GM13976 (cell line): ENCODE results near the gene GRIN3B.
A peak's percentile ranks its signal among the peaks of the same experiment; 100 is the strongest.
"Not testable (repeated sequence)": the region's sequence is repeated elsewhere in the genome, so short reads cannot be mapped to it uniquely, and the experiment has no call there.

Source experiments
- DNase-seq: peaks from one replicate; pipeline ENCODE4 v3.0.0; 2012; ENCODE audit warnings: low spot score
- CTCF ChIP-seq: IDR thresholded peaks from 2 replicates; pipeline ENCODE4 v1.5.1; 2012; ENCODE audit warnings: borderline replicate concordance, mild to moderate bottlenecking; ENCODE audit not compliant: insufficient read depth; ENCODE audit errors: extremely low read depth, missing control alignments, control extremely low read depth
- in situ Hi-C: fragments of 300-500 bp; cut with MboI; formaldehyde crosslinking; loops from one replicate; pipeline ENCODE4 v1.12.0; 2022; ENCODE audit warnings: low sequenced_read_pairs, mixed read lengths, inconsistent platforms; ENCODE audit not compliant: unreplicated experiment

Gene GRIN3B

GRCh38 chr19:1018393-1018792, 18.2 kb downstream of the GRIN3B start:
- TF ChIP-seq CTCF: no peak
- DNase-seq: no peak
- in situ Hi-C loops: no loop called here

- no peak for DNase-seq
- no peak for TF ChIP-seq CTCF
- in situ Hi-C loops: no loop called here
These were observed 18.9 kb downstream of the GRIN3B start for GRCh38 chr19:1018932-1019615.

- no peak for TF ChIP-seq CTCF
- in situ Hi-C loops: no loop called here
- no peak for DNase-seq
These were observed 19.4 kb downstream of the GRIN3B start for GRCh38 chr19:1019616-1019961.

- DNase-seq: no peak
- in situ Hi-C loops: no loop called here
- TF ChIP-seq CTCF: no peak
These were observed 20.0 kb downstream of the GRIN3B start for GRCh38 chr19:1019980-1020867.

GRCh38 chr19:1020868-1021425, 20.7 kb downstream of the GRIN3B start, which contains the start of gene TMEM259:
Gene TMEM259 (minus strand): TSS chr19:1021123. CDS start chr19:1020996, 127 bp downstream.
- TF ChIP-seq CTCF: no peak
- peak; percentile 98 for DNase-seq
- in situ Hi-C loops: no loop called here

- in situ Hi-C loops, DNase-seq: not testable (repeated sequence)
These were observed 23.6 kb downstream of the GRIN3B start for GRCh38 chr19:1023883-1024188.

GRCh38 chr19:1025080-1025479, 24.9 kb downstream of the GRIN3B start:
- DNase-seq, in situ Hi-C loops: not testable (repeated sequence)
